PFSK-1 (cell line): ENCODE results near the gene TCF7.

Source experiments
- FOXP2 ChIP-seq: optimal IDR thresholded peaks from 2 replicates; pipeline ENCODE3; 2011; ENCODE audit warnings: borderline replicate concordance, control low read depth, inconsistent platforms; ENCODE audit not compliant: insufficient read depth; ENCODE audit errors: extremely low read length, extremely low read depth
- POLR2AphosphoS5 ChIP-seq: IDR thresholded peaks from 2 replicates; pipeline ENCODE4 v1.6.1; 2012; ENCODE audit warnings: low read depth, mild to moderate bottlenecking, control low read depth, low read length, moderate library complexity
- REST ChIP-seq, 2 experiments: IDR thresholded peaks; 2 replicates each; pipeline versions ENCODE4 v1.6.1 to v1.8.0; 2011 to 2012; ENCODE audit warnings: low read depth in 2 of 2, low read length in 2 of 2, control low read depth in 1 of 2, inconsistent platforms in 1 of 2, mild to moderate bottlenecking in 1 of 2, moderate library complexity in 1 of 2; ENCODE audit not compliant: insufficient read depth in 1 of 2
- SIN3A ChIP-seq: IDR thresholded peaks from 2 replicates; pipeline ENCODE4 v1.6.1; 2012; ENCODE audit warnings: mild to moderate bottlenecking, low read length, moderate library complexity, borderline replicate concordance; ENCODE audit not compliant: insufficient read depth
- TAF1 ChIP-seq: IDR thresholded peaks from 2 replicates; pipeline ENCODE4 v1.6.1; 2012; ENCODE audit warnings: low read length, control low read depth, borderline replicate concordance; ENCODE audit not compliant: insufficient read depth

TCF7 gene

GRCh38 chr5:134140530-134141201, 26.2 kb downstream of the TCF7 start:
- TF ChIP-seq REST (IDR thresholded peaks at IDR 0.05; ENCODE audit: insufficient read depth in 1 of 2, low read depth in 2 of 2, low read length in 2 of 2) (no peak), FOXP2 (no peak), TAF1 (no peak), POLR2AphosphoS5 (no peak), SIN3A (no peak)

DNA sequence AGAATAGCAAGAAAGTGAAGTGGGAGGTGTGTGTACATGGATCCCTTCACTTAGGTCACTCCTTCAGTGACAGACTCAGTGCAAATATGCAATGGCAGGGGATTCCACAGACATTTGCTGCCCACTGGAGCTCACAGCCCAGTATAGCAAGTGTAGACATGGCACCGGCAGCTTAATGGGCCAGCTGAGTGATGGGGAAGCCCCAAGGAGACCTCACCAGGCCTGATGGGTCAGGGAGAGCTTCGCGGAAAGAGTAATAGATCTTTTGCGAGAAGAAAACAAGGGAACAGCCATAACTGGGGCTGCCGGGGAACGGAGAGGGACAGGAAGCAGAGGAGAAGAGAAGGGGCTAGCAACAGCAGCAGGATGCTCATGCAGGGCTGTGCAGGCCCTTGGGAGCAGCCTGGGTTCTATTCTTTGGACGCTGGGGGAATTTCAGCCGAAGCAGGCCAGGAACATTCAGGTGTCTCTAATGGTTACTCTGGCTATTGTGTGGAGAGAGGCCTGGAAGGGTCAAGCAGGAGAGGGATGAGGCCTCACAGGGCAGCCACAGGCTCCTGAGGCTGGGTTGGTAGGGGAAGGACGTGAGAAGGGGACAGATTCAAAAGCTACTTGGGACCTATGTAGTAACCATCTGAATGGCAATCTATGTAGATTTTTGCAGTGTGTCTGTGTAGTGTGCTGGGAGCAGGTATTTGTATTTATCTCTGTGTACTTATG, 27.0 kb downstream of the TCF7 start:
- TF ChIP-seq REST (IDR thresholded peaks at IDR 0.05; ENCODE audit: insufficient read depth in 1 of 2, low read depth in 2 of 2, low read length in 2 of 2) (no peak), FOXP2 (no peak), SIN3A (no peak), TAF1 (no peak), POLR2AphosphoS5 (no peak)

GRCh38 chr5:134142052-134142451, 27.6 kb downstream of the TCF7 start:
- TF ChIP-seq REST (IDR thresholded peaks at IDR 0.05; ENCODE audit: insufficient read depth in 1 of 2, low read depth in 2 of 2, low read length in 2 of 2) (no peak), FOXP2 (no peak), POLR2AphosphoS5 (no peak), TAF1 (no peak), SIN3A (no peak)

- no peak for TF ChIP-seq REST (IDR thresholded peaks at IDR 0.05; ENCODE audit: insufficient read depth in 1 of 2, low read depth in 2 of 2, low read length in 2 of 2)
- no peak for TF ChIP-seq SIN3A
- TF ChIP-seq FOXP2 = no peak
- no peak for TF ChIP-seq POLR2AphosphoS5
- TF ChIP-seq TAF1 = no peak
These were observed 28.3 kb downstream of the TCF7 start for GRCh38 chr5:134142806-134143205.
